Endothelial cell of umbilical vein (primary cell): ENCODE data around the gene AUTS2. TPM values are rescaled to one million over a fixed set of nuclear protein-coding genes. Genes with fewer than 3 reads are reported as not detected.
"Not testable (repeated sequence)": the region's sequence is repeated elsewhere in the genome, so short reads cannot be mapped to it uniquely, and the experiment has no call there.

Source experiments
- BruUV-seq: library from RNA; stranded (reverse); fragments of 400-500 nt; replicated peaks from 2 replicates; lab custom pipeline; 2021; lab: Mats Ljungman, UMichigan
- CTCF ChIA-PET: fragments of 300-600, 350-600 bp; sonication (Branson Sonifier 250); formaldehyde crosslinking; loops from one replicate; lab custom pipeline; 2021; ENCODE audit warnings: antibody characterized with exemption, inconsistent platforms; lab: Charles Lee
- POLR2A ChIA-PET: fragments of 300-600, 350-600 bp; sonication (Branson Sonifier 250); formaldehyde crosslinking; loops from one replicate; lab custom pipeline; 2021; ENCODE audit warnings: antibody characterized with exemption, inconsistent platforms; lab: Charles Lee
- DNase-seq: peaks from one replicate; pipeline ENCODE4 v3.0.0-alpha.2; 2011; ENCODE audit warnings: low read depth, low spot score
- FAIRE-seq: peaks from 2 replicates; lab custom pipeline; 2011; peaks lifted over from hg19 to GRCh38; lab: Jason Lieb, UNC
- H2AFZ ChIP-seq: 2 replicates; pipeline ENCODE4 v1.6.0; 2012; ENCODE audit warnings: low read depth, low read length, control low read depth, inconsistent platforms
- H3K27ac ChIP-seq: 2 replicates; pipeline ENCODE4 v1.5.1; 2011; ENCODE audit warnings: low read depth, mild to moderate bottlenecking, control low read depth, low read length, moderate library complexity; ENCODE audit not compliant: insufficient read depth
- H3K27me3 ChIP-seq, 2 experiments: 2 replicates each; pipeline versions ENCODE4 v1.6.0 to v1.6.1; 2011; ENCODE audit warnings: low read length in 2 of 2, mixed read lengths in 1 of 2; ENCODE audit not compliant: control insufficient read depth in 2 of 2, insufficient read depth in 2 of 2
- H3K36me3 ChIP-seq, 2 experiments: 2 replicates in 1 of 2; 3 replicates in 1 of 2; pipeline ENCODE4 v1.5.1; 2011; ENCODE audit warnings: low read length in 2 of 2, mild to moderate bottlenecking in 1 of 2, moderate library complexity in 1 of 2; ENCODE audit not compliant: control insufficient read depth in 2 of 2, insufficient read depth in 2 of 2; ENCODE audit errors: extremely low read depth in 1 of 2
- H3K4me1 ChIP-seq: 3 replicates; pipeline ENCODE4 v1.5.1; 2011; ENCODE audit warnings: mild to moderate bottlenecking, low read length; ENCODE audit not compliant: control insufficient read depth, insufficient read depth; ENCODE audit errors: extremely low read depth
- H3K4me2 ChIP-seq: 2 replicates; pipeline ENCODE4 v1.6.1; 2011; ENCODE audit warnings: low read length, control low read depth, mixed read lengths; ENCODE audit not compliant: insufficient read depth
- H3K4me3 ChIP-seq, 3 experiments: fragments of 200-600 bp in 1 of 3; sonication (generic), shearing (Covaris generic) in 1 of 3; replicated peaks in 1 of 3; 2 replicates each; pipeline ENCODE4 v1.5.1; 2011 to 2016; ENCODE audit warnings: control low read depth in 3 of 3, low read length in 3 of 3, mild to moderate bottlenecking in 2 of 3, inconsistent platforms in 1 of 3, low read depth in 1 of 3, moderate library complexity in 1 of 3; ENCODE audit not compliant: insufficient read depth in 1 of 3
- H3K79me2 ChIP-seq: 2 replicates; pipeline ENCODE4 v1.6.0; 2012; ENCODE audit warnings: low read length, inconsistent platforms; ENCODE audit not compliant: control insufficient read depth, insufficient read depth
- H3K9ac ChIP-seq: replicated peaks from 2 replicates; pipeline ENCODE3; 2011; ENCODE audit warnings: low read length, control low read depth; ENCODE audit not compliant: insufficient read depth; ENCODE audit errors: extremely low read depth
- H3K9me1 ChIP-seq: replicated peaks from 3 replicates; pipeline ENCODE4 v1.6.0; 2011; ENCODE audit warnings: mild to moderate bottlenecking, low read length; ENCODE audit not compliant: control insufficient read depth, insufficient read depth; ENCODE audit errors: extremely low read depth
- H3K9me3 ChIP-seq: replicated peaks from 2 replicates; pipeline ENCODE4 v1.5.1; 2012; ENCODE audit warnings: low read length, inconsistent platforms; ENCODE audit not compliant: control insufficient read depth, insufficient read depth
- H4K20me1 ChIP-seq: replicated peaks from 2 replicates; pipeline ENCODE3; 2011; ENCODE audit warnings: mild to moderate bottlenecking, low read length; ENCODE audit not compliant: control insufficient read depth, insufficient read depth; ENCODE audit errors: extremely low read depth
- CTCF ChIP-seq, 2 donors: IDR thresholded peaks; 1 replicate in 1 of 2; 2 replicates in 1 of 2; pipeline ENCODE4 v1.5.1; 2011; ENCODE audit warnings: low read length in 2 of 2, mild to moderate bottlenecking in 2 of 2, moderate library complexity in 2 of 2, control low read depth in 1 of 2, inconsistent platforms in 1 of 2, low read depth in 1 of 2; ENCODE audit not compliant: insufficient read depth in 1 of 2; ENCODE audit errors: extremely low read depth in 1 of 2
- EZH2 ChIP-seq: IDR thresholded peaks from 2 replicates; pipeline ENCODE4 v1.6.1; 2012; ENCODE audit warnings: borderline replicate concordance, low read depth, mild to moderate bottlenecking, moderate library complexity, low read length, inconsistent platforms; ENCODE audit not compliant: severe bottlenecking
- FOS ChIP-seq: IDR thresholded peaks from 2 replicates; pipeline ENCODE4 v1.6.1; 2011; ENCODE audit warnings: mild to moderate bottlenecking, low read length, moderate library complexity, borderline replicate concordance; ENCODE audit not compliant: insufficient read depth
- GATA2 ChIP-seq: IDR thresholded peaks from 2 replicates; pipeline ENCODE4 v1.7.0; 2011; ENCODE audit warnings: low read depth, mild to moderate bottlenecking, moderate library complexity, mixed read lengths, low read length; ENCODE audit not compliant: insufficient read length, insufficient read depth
- JUN ChIP-seq: IDR thresholded peaks from 2 replicates; pipeline ENCODE4 v1.6.1; 2011; ENCODE audit warnings: borderline replicate concordance, low read depth; ENCODE audit not compliant: insufficient read length, insufficient read depth
- MAX ChIP-seq: IDR thresholded peaks from 2 replicates; pipeline ENCODE4 v1.6.1; 2011; ENCODE audit not compliant: insufficient read depth, insufficient read length
- MYC ChIP-seq: IDR thresholded peaks from one replicate; pipeline ENCODE4 v1.6.1; 2011; ENCODE audit warnings: mild to moderate bottlenecking, low read depth, low read length
- POLR2A ChIP-seq: IDR thresholded peaks from 2 replicates; pipeline ENCODE4 v1.6.1; 2012; ENCODE audit warnings: low read depth, mild to moderate bottlenecking, control low read depth, low read length
- POLR2AphosphoS5 ChIP-seq: IDR thresholded peaks from 2 replicates; pipeline ENCODE4 v1.6.1; 2012; ENCODE audit warnings: low read depth, mild to moderate bottlenecking, control low read depth, low read length, moderate library complexity; ENCODE audit not compliant: insufficient read depth
- dilution Hi-C: fragments of 300-500 bp; cut with MboI; formaldehyde crosslinking; loops from one replicate; pipeline ENCODE4 v1.15.0; 2019; ENCODE audit warnings: low sequenced_read_pairs; ENCODE audit not compliant: extremely low pct_ligation_motif_present
- intact Hi-C: fragments of 100-400 bp; cut with micrococcal nuclease; formaldehyde crosslinking; loops from one replicate; pipeline ENCODE4 v1.10.0; 2022
- polyA plus RNA-seq, 4 experiments: library from polyadenylated mRNA; depleted of rRNA in 3 of 4; stranded (reverse) in 3 of 4; unstranded in 1 of 4; fragments of >200 nt; gene quantifications; 2 replicates each; pipeline versions ENCODE4 v1.2.1 to v1.2.3, GENCODE V29; 2011 to 2012; ENCODE audit warnings: missing spikeins in 1 of 4
- total RNA-seq: library from RNA; stranded (reverse); gene quantifications from 2 replicates; pipeline ENCODE4 v1.2.3, GENCODE V29; 2021

Gene AUTS2
- total and polyA plus RNA-seq, 2 donors (not counting 3 experiments of a cell fraction or from before 2014, with no cell fraction given), result 0.59 to 8.0 TPM

- ChIA-PET CTCF (no interaction called here), POLR2A (no interaction called here)
- H3K9me3 ChIP-seq, result no peaks in the 10 kb centered on the region
- BruUV-seq, result no TSS peak
- H4K20me1 ChIP-seq, result no peaks in the 10 kb centered on the region
- intact Hi-C loops, result no loop called here
- no peaks in the 10 kb centered on the region for H3K79me2 ChIP-seq
- H3K27me3 ChIP-seq, result no peaks in the 10 kb centered on the region
- H3K9ac ChIP-seq, result no peak overlapping the region
- TF ChIP-seq EZH2 (no peak), MYC (no peak), POLR2A (no peak), JUN (no peak), MAX (no peak), GATA2 (no peak), POLR2AphosphoS5 (no peak), CTCF (IDR thresholded peaks at IDR 0.05; ENCODE audit: extremely low read depth in 1 of 2, insufficient read depth in 1 of 2, low read depth in 1 of 2, low read length in 2 of 2) (no peak), FOS (no peak)
- H3K4me3 ChIP-seq, result no peak overlapping the region
- H3K4me2 ChIP-seq, result no peak overlapping the region
- H3K4me1 ChIP-seq, result no peaks in the 10 kb centered on the region
- no peaks in the 10 kb centered on the region for H3K9me1 ChIP-seq
- dilution Hi-C loops, result no loop called here
- H3K27ac ChIP-seq, result no peak overlapping the region
- H2AFZ ChIP-seq, result no peak overlapping the region
- no peaks in the 10 kb centered on the region for H3K36me3 ChIP-seq
- FAIRE-seq, result no peak
- no peak for DNase-seq
Measured at GRCh38 chr7:70594170-70594569, 995.9 kb downstream of the AUTS2 start.

- DNase-seq, dilution Hi-C loops, H3K36me3 ChIP-seq, H2AFZ ChIP-seq, intact Hi-C loops, POLR2A ChIA-PET, H4K20me1 ChIP-seq, H3K4me2 ChIP-seq, BruUV-seq, H3K9me3 ChIP-seq, H3K4me3 ChIP-seq, H3K4me1 ChIP-seq, H3K27me3 ChIP-seq, H3K9me1 ChIP-seq, H3K27ac ChIP-seq, H3K79me2 ChIP-seq, FAIRE-seq, H3K9ac ChIP-seq, CTCF ChIA-PET: not testable (repeated sequence)
Measured at GRCh38 chr7:70594885-70595284, 996.6 kb downstream of the AUTS2 start.
